Neural cell (in vitro differentiated cells): ENCODE data around the gene TIGD3. TPM values are rescaled to one million over a fixed set of nuclear protein-coding genes. Genes with fewer than 3 reads are reported as not detected.

Experiments used
- H2AFZ ChIP-seq: fragments of 200-600, 300-800 bp; sonication (generic), shearing (Covaris generic); 2 replicates; pipeline ENCODE4 v1.6.0; 2014; ENCODE audit warnings: low read depth, mild to moderate bottlenecking, antibody characterized with exemption, low read length, moderate library complexity
- H3F3A ChIP-seq: fragments of 200-600 bp; shearing (Covaris generic); 2 replicates; pipeline ENCODE4 v1.6.1; 2016; ENCODE audit warnings: mild to moderate bottlenecking, moderate library complexity, mixed read lengths, antibody characterized with exemption, low read length; ENCODE audit not compliant: insufficient read depth, poor library complexity, severe bottlenecking
- H3K27ac ChIP-seq: fragments of 200-600, 300-800 bp; sonication (generic), shearing (Covaris generic); 2 replicates; pipeline ENCODE4 v1.5.1; 2014; ENCODE audit warnings: mild to moderate bottlenecking, low read length, moderate library complexity
- H3K27me3 ChIP-seq: fragments of 300-800, 200-600 bp; sonication (generic), shearing (Covaris generic); 2 replicates; pipeline ENCODE4 v1.6.0; 2014; ENCODE audit warnings: mild to moderate bottlenecking, low read depth, low read length, moderate library complexity; ENCODE audit not compliant: insufficient read depth
- H3K36me3 ChIP-seq: fragments of 300-800, 200-600 bp; sonication (generic), shearing (Covaris generic); 2 replicates; pipeline ENCODE4 v1.5.1; 2014; ENCODE audit warnings: mild to moderate bottlenecking, antibody characterized with exemption, low read length, moderate library complexity; ENCODE audit not compliant: insufficient read depth
- H3K4me2 ChIP-seq: fragments of 300-800, 200-600 bp; sonication (generic), shearing (Covaris generic); 2 replicates; pipeline ENCODE4 v1.6.0; 2014; ENCODE audit warnings: mild to moderate bottlenecking, low read length
- H3K4me3 ChIP-seq: fragments of 300-800, 200-600 bp; sonication (generic), shearing (Covaris generic); 2 replicates; pipeline ENCODE4 v1.5.1; 2014; ENCODE audit warnings: mild to moderate bottlenecking, low read length, moderate library complexity
- H3K79me2 ChIP-seq: fragments of 200-600 bp; shearing (Covaris generic); replicated peaks from 2 replicates; pipeline ENCODE4 v1.6.0; 2014; ENCODE audit warnings: mild to moderate bottlenecking, low read length, moderate library complexity; ENCODE audit not compliant: insufficient read depth
- H3K9ac ChIP-seq: fragments of 300-800, 200-600 bp; sonication (generic), shearing (Covaris generic); 2 replicates; pipeline ENCODE4 v1.6.1; 2016; ENCODE audit warnings: mild to moderate bottlenecking, low read length, mixed read lengths
- H3K9me2 ChIP-seq: fragments of 200-600 bp; shearing (Covaris generic); 2 replicates; pipeline ENCODE4 v1.6.1; 2016; ENCODE audit warnings: mild to moderate bottlenecking, low read length, mixed read lengths; ENCODE audit not compliant: insufficient read depth
- H3K9me3 ChIP-seq: fragments of 200-600, 300-800 bp; sonication (generic), shearing (Covaris generic); 2 replicates; pipeline ENCODE4 v1.6.1; 2016; ENCODE audit warnings: mild to moderate bottlenecking, mixed run types, low read length, moderate library complexity, mixed read lengths
- H4K20me1 ChIP-seq: fragments of 200-600 bp; shearing (Covaris generic); 2 replicates; pipeline ENCODE4 v1.6.1; 2016; ENCODE audit warnings: mild to moderate bottlenecking, mixed run types; ENCODE audit not compliant: insufficient read depth
- CTCF ChIP-seq: fragments of 450-650 bp; IDR thresholded peaks from 2 replicates; pipeline ENCODE4 v1.5.1; 2014; ENCODE audit warnings: antibody characterized with exemption, mild to moderate bottlenecking, moderate library complexity; ENCODE audit not compliant: poor library complexity, severe bottlenecking
- EP300 ChIP-seq: fragments of 450-650 bp; conservative IDR thresholded peaks from 2 replicates; pipeline ENCODE4 v1.6.1; 2014; ENCODE audit warnings: antibody characterized with exemption, mild to moderate bottlenecking, moderate library complexity; ENCODE audit not compliant: poor library complexity, severe bottlenecking
- EZH2 ChIP-seq: fragments of 200-600, 300-800 bp; shearing (Covaris generic), sonication (generic); IDR thresholded peaks from 2 replicates; pipeline ENCODE4 v1.6.1; 2014; ENCODE audit warnings: antibody characterized with exemption, low read length, borderline replicate concordance, mild to moderate bottlenecking; ENCODE audit not compliant: insufficient read depth, poor library complexity, severe bottlenecking
- MXI1 ChIP-seq: fragments of 450-650 bp; conservative IDR thresholded peaks from 2 replicates; pipeline ENCODE4 v1.6.1; 2014; ENCODE audit warnings: antibody characterized with exemption, mild to moderate bottlenecking; ENCODE audit not compliant: poor library complexity, severe bottlenecking
- POLR2AphosphoS5 ChIP-seq: IDR thresholded peaks from 2 replicates; pipeline ENCODE4 v1.6.1; 2012
- RAD21 ChIP-seq: fragments of 450-650 bp; conservative IDR thresholded peaks from 2 replicates; pipeline ENCODE4 v1.6.1; 2014; ENCODE audit warnings: antibody characterized with exemption, mild to moderate bottlenecking, moderate library complexity
- REST ChIP-seq: IDR thresholded peaks from 2 replicates; pipeline ENCODE4 v1.6.1; 2012; ENCODE audit warnings: borderline replicate concordance
- SMC3 ChIP-seq: fragments of 450-650 bp; conservative IDR thresholded peaks from 2 replicates; pipeline ENCODE4 v1.6.1; 2014; ENCODE audit warnings: antibody characterized with exemption, mild to moderate bottlenecking, moderate library complexity; ENCODE audit not compliant: poor library complexity
- TAF1 ChIP-seq: IDR thresholded peaks from 2 replicates; pipeline ENCODE4 v1.6.1; 2012; ENCODE audit warnings: low read depth
- polyA plus RNA-seq: library from polyadenylated mRNA; depleted of rRNA; stranded (reverse); fragments of >200 nt; gene quantifications from 2 replicates; pipeline ENCODE4 v1.2.3, GENCODE V29; 2014

TIGD3 gene
- polyA plus RNA-seq, 1 donor from 2014 or later, result 16.1 TPM

- Histone ChIP-seq H2AFZ (no peak overlapping the region), H3F3A (no peaks in the 10 kb centered on the region), H3K4me3 (no peak overlapping the region), H3K79me2 (peaks cover 8% of the 10 kb centered on the region), H3K27ac (no peak overlapping the region), H3K4me2 (no peak overlapping the region), H3K9me3 (no peaks in the 10 kb centered on the region), H3K9ac (no peak overlapping the region), H3K9me2 (no peaks in the 10 kb centered on the region), H3K36me3 (no peaks in the 10 kb centered on the region), H3K27me3 (no peaks in the 10 kb centered on the region), H4K20me1 (no peaks in the 10 kb centered on the region)
- no peak for TF ChIP-seq RAD21
- TF ChIP-seq EP300, result no peak
- TF ChIP-seq TAF1, result no peak
- no peak for TF ChIP-seq REST
- no peak for TF ChIP-seq CTCF
- no peak for TF ChIP-seq SMC3
- TF ChIP-seq EZH2, result no peak
Measured at GRCh38 chr11:65390996-65391395, 36.4 kb downstream of the TIGD3 start.

GRCh38 chr11:65392186-65392829 is 37.8 kb downstream of the TIGD3 start:
- no peaks in the 10 kb centered on the region for H3K36me3 ChIP-seq
- no peaks in the 10 kb centered on the region for H3K27me3 ChIP-seq
- TF ChIP-seq TAF1 (no peak), POLR2AphosphoS5 (no peak), MXI1 (no peak), RAD21 (no peak), EP300 (no peak), EZH2 (no peak), SMC3 (no peak), REST (no peak), CTCF (no peak)
- H3K4me3 ChIP-seq, result no peak overlapping the region
- H3K9me2 ChIP-seq, result no peaks in the 10 kb centered on the region
- no peak overlapping the region for H3K9ac ChIP-seq
- H2AFZ ChIP-seq, result no peak overlapping the region
- no peaks in the 10 kb centered on the region for H4K20me1 ChIP-seq
- no peak overlapping the region for H3K4me2 ChIP-seq
- H3K79me2 ChIP-seq, result peaks cover under 1% of the 10 kb centered on the region
- no peaks in the 10 kb centered on the region for H3K9me3 ChIP-seq
- no peak overlapping the region for H3K27ac ChIP-seq
- no peaks in the 10 kb centered on the region for H3F3A ChIP-seq
